IMR-90 (cell line): ENCODE results near the gene DENND1A. TPM values are rescaled to one million over a fixed set of nuclear protein-coding genes. Genes with fewer than 3 reads are reported as not detected.

Experiments used
- ATAC-seq: fragments of 200-7000 bp; cut with Tn5 transposase; 2 replicates; pipeline ENCODE4 v1.9.1; 2020; ENCODE audit warnings: low read depth, mild to moderate bottlenecking, moderate library complexity
- BruUV-seq: library from RNA; stranded (reverse); fragments of 400-500 nt; replicated peaks from 2 replicates; lab custom pipeline; 2021; lab: Mats Ljungman, UMichigan
- CTCF ChIA-PET: fragments of 300-600 bp; formaldehyde crosslinking; extraction: SDS; loops from one replicate; lab custom pipeline; 2021; ENCODE audit warnings: antibody characterized with exemption; lab: Yijun Ruan, JAX
- POLR2A ChIA-PET: fragments of 300-600 bp; sonication (Branson Sonifier 250); formaldehyde crosslinking; loops from one replicate; lab custom pipeline; 2022; ENCODE audit warnings: antibody characterized with exemption; ENCODE audit not compliant: unreplicated experiment; lab: Charles Lee
- DNase-seq: peaks from one replicate; pipeline ENCODE4 v3.0.0; 2013
- H2AFZ ChIP-seq: replicated peaks from 2 replicates; pipeline ENCODE3; 2013; ENCODE audit warnings: low read length, mild to moderate bottlenecking; ENCODE audit not compliant: poor library complexity
- H2AK5ac ChIP-seq: 2 replicates; pipeline ENCODE4 v1.6.1; 2013; ENCODE audit warnings: low read depth, low read length, inconsistent platforms
- H2AK9ac ChIP-seq: replicated peaks from 2 replicates; pipeline ENCODE3; 2013; ENCODE audit warnings: mild to moderate bottlenecking, low read depth, low read length, moderate library complexity; ENCODE audit not compliant: poor library complexity
- H2BK120ac ChIP-seq: 2 replicates; pipeline ENCODE4 v1.6.1; 2013; ENCODE audit warnings: low read depth, low read length, inconsistent platforms
- H2BK15ac ChIP-seq: 3 replicates; pipeline ENCODE4 v1.6.1; 2013; ENCODE audit warnings: low read depth, low read length, inconsistent platforms
- H2BK20ac ChIP-seq: 2 replicates; pipeline ENCODE4 v1.6.1; 2013; ENCODE audit warnings: low read depth, mild to moderate bottlenecking, inconsistent platforms, low read length, moderate library complexity
- H2BK5ac ChIP-seq: 2 replicates; pipeline ENCODE4 v1.6.1; 2013; ENCODE audit warnings: mild to moderate bottlenecking, low read depth, low read length, inconsistent platforms; ENCODE audit not compliant: poor library complexity, severe bottlenecking
- H3K14ac ChIP-seq: replicated peaks from 2 replicates; pipeline ENCODE4 v1.6.1; 2013; ENCODE audit warnings: low read depth, low read length, inconsistent platforms
- H3K18ac ChIP-seq: 2 replicates; pipeline ENCODE4 v1.6.1; 2013; ENCODE audit warnings: low read depth, low read length, control low read depth
- H3K23ac ChIP-seq: 2 replicates; pipeline ENCODE4 v1.6.1; 2013; ENCODE audit warnings: low read depth, low read length, inconsistent platforms
- H3K27ac ChIP-seq: 2 replicates; pipeline ENCODE4 v1.5.1; 2013; ENCODE audit warnings: mild to moderate bottlenecking, control low read depth, low read length; ENCODE audit not compliant: insufficient read depth
- H3K27me3 ChIP-seq: 2 replicates; pipeline ENCODE4 v1.6.1; 2013; ENCODE audit warnings: low read length; ENCODE audit not compliant: control insufficient read depth, insufficient read depth
- H3K36me3 ChIP-seq: 2 replicates; pipeline ENCODE4 v1.6.1; 2013; ENCODE audit warnings: low read length, mixed read lengths; ENCODE audit not compliant: control insufficient read depth, insufficient read depth
- H3K4ac ChIP-seq: 2 replicates; pipeline ENCODE4 v1.6.1; 2013; ENCODE audit warnings: low read depth, low read length, inconsistent platforms
- H3K4me1 ChIP-seq: 2 replicates; pipeline ENCODE4 v1.6.1; 2013; ENCODE audit warnings: low read length, mixed read lengths; ENCODE audit not compliant: control insufficient read depth, insufficient read depth
- H3K4me2 ChIP-seq: 2 replicates; pipeline ENCODE4 v1.6.1; 2013; ENCODE audit warnings: low read depth, mild to moderate bottlenecking, control low read depth, low read length, moderate library complexity
- H3K4me3 ChIP-seq: 2 replicates; pipeline ENCODE4 v1.5.1; 2013; ENCODE audit warnings: low read depth, mild to moderate bottlenecking, control low read depth, low read length, moderate library complexity; ENCODE audit not compliant: insufficient read depth
- H3K56ac ChIP-seq: 2 replicates; pipeline ENCODE4 v1.6.1; 2013; ENCODE audit warnings: low read length, inconsistent platforms; ENCODE audit not compliant: insufficient read depth; ENCODE audit errors: extremely low read depth
- H3K79me1 ChIP-seq, 2 experiments: 2 replicates each; pipeline ENCODE4 v1.6.1; 2013; ENCODE audit warnings: low read length in 2 of 2, inconsistent platforms in 1 of 2, low read depth in 1 of 2
- H3K9ac ChIP-seq: 2 replicates; pipeline ENCODE4 v1.6.1; 2013; ENCODE audit warnings: low read depth, low read length, control low read depth
- H3K9me1 ChIP-seq: 2 replicates; pipeline ENCODE4 v1.6.1; 2013; ENCODE audit warnings: low read length, inconsistent platforms; ENCODE audit not compliant: insufficient read depth
- H3K9me3 ChIP-seq: 2 replicates; pipeline ENCODE4 v1.6.1; 2013; ENCODE audit warnings: low read length; ENCODE audit not compliant: control insufficient read depth, insufficient read depth
- H4K20me1 ChIP-seq: 2 replicates; pipeline ENCODE4 v1.6.1; 2013; ENCODE audit warnings: low read length, inconsistent platforms; ENCODE audit not compliant: insufficient read depth
- H4K5ac ChIP-seq: 2 replicates; pipeline ENCODE4 v1.6.1; 2013; ENCODE audit warnings: mild to moderate bottlenecking, low read depth, low read length, control low read depth
- H4K8ac ChIP-seq, 2 experiments: 2 replicates each; pipeline ENCODE4 v1.6.1; 2013; ENCODE audit warnings: low read depth in 2 of 2, low read length in 2 of 2, control low read depth in 1 of 2, inconsistent platforms in 1 of 2
- H4K91ac ChIP-seq: 2 replicates; pipeline ENCODE4 v1.6.1; 2013; ENCODE audit warnings: low read depth, low read length, inconsistent platforms; ENCODE audit not compliant: insufficient read depth
- BHLHE40 ChIP-seq: fragments of 150-350 bp; IDR thresholded peaks from 2 replicates; pipeline ENCODE4 v1.6.1; 2016; ENCODE audit warnings: mild to moderate bottlenecking, low read depth, low read length
- CEBPB ChIP-seq: IDR thresholded peaks from 2 replicates; pipeline ENCODE4 v1.6.1; 2012; ENCODE audit warnings: low read depth, low read length, improper control_type of control experiment
- CHD1 ChIP-seq: IDR thresholded peaks from 2 replicates; pipeline ENCODE4 v1.6.1; 2012; ENCODE audit warnings: low read depth, low read length, improper control_type of control experiment
- ELK1 ChIP-seq: fragments of 150-350 bp; IDR thresholded peaks from 2 replicates; pipeline ENCODE4 v1.6.1; 2016; ENCODE audit warnings: low read depth, mild to moderate bottlenecking, low read length, moderate library complexity, borderline replicate concordance
- MAFK ChIP-seq: IDR thresholded peaks from 2 replicates; pipeline ENCODE4 v1.6.1; 2012; ENCODE audit warnings: low read depth, low read length, improper control_type of control experiment
- MAZ ChIP-seq: IDR thresholded peaks from 2 replicates; pipeline ENCODE4 v1.6.1; 2012; ENCODE audit warnings: low read depth, mild to moderate bottlenecking, low read length, improper control_type of control experiment, moderate library complexity, borderline replicate concordance
- MXI1 ChIP-seq: IDR thresholded peaks from 2 replicates; pipeline ENCODE4 v1.6.1; 2012; ENCODE audit warnings: low read depth, mild to moderate bottlenecking, low read length, moderate library complexity, borderline replicate concordance
- NFE2L2 ChIP-seq: fragments of 150-350 bp; IDR thresholded peaks from 2 replicates; pipeline ENCODE4 v1.6.1; 2016; ENCODE audit warnings: low read depth, mild to moderate bottlenecking, low read length
- POLR2A ChIP-seq: IDR thresholded peaks from 2 replicates; pipeline ENCODE4 v1.6.1; 2012; ENCODE audit warnings: mild to moderate bottlenecking, low read depth, low read length
- RCOR1 ChIP-seq: IDR thresholded peaks from 2 replicates; pipeline ENCODE4 v1.6.1; 2012; ENCODE audit warnings: mild to moderate bottlenecking, low read length, improper control_type of control experiment; ENCODE audit not compliant: insufficient replicate concordance
- RFX5 ChIP-seq: IDR thresholded peaks from 2 replicates; pipeline ENCODE4 v1.8.0; 2012; ENCODE audit warnings: low read depth, mild to moderate bottlenecking, low read length, moderate library complexity
- whole genome bisulfite sequencing, 2 experiments: methylation state at CpG; one replicate each; pipeline versions ENCODE4 v1.1.5 to v1.1.7; 2013; ENCODE audit warnings: missing lambda C conversion rate in 2 of 2; ENCODE audit not compliant: insufficient read length in 1 of 2; ENCODE audit errors: extremely low coverage in 2 of 2; 5-methylcytosine and 5-hydroxymethylcytosine counted together
- dilution Hi-C: fragments of 300-500 bp; cut with HindIII; formaldehyde crosslinking; loops from one replicate; pipeline ENCODE4 v1.14.3; 2018; ENCODE audit warnings: low sequenced_read_pairs; ENCODE audit not compliant: unreplicated experiment
- in situ Hi-C: fragments of 300-500 bp; cut with MboI; formaldehyde crosslinking; loops from 3 replicates; pipeline ENCODE4 v1.14.3; 2019; ENCODE audit warnings: low sequenced_read_pairs, inconsistent platforms, mixed read lengths
- intact Hi-C: fragments of 100-400 bp; cut with micrococcal nuclease; formaldehyde crosslinking; loops from 2 replicates; pipeline ENCODE4 v1.10.0; 2022
- polyA plus RNA-seq, 3 experiments: library from polyadenylated mRNA; depleted of rRNA; stranded (reverse); fragments of >200 nt; gene quantifications; 2 replicates each; pipeline ENCODE4 v1.2.3, GENCODE V29; 2012; ENCODE audit warnings: low replicate concordance in 1 of 3
- total RNA-seq: library from RNA; depleted of rRNA; stranded (reverse); fragments of >200 nt; gene quantifications from 2 replicates; pipeline ENCODE4 v1.2.3, GENCODE V29; 2012
- TF ChIP-seq, protein P1 (sequence below): fragments of 150-350 bp; IDR thresholded peaks from 2 replicates; pipeline ENCODE4 v1.6.1; 2017; ENCODE audit warnings: mild to moderate bottlenecking, antibody characterized with exemption, low read length, low read depth

DENND1A gene
- total and polyA plus RNA-seq, 2 of the 4 experiments (the other 2 are of a cell fraction): 21.4 to 27.6 TPM

DNA sequence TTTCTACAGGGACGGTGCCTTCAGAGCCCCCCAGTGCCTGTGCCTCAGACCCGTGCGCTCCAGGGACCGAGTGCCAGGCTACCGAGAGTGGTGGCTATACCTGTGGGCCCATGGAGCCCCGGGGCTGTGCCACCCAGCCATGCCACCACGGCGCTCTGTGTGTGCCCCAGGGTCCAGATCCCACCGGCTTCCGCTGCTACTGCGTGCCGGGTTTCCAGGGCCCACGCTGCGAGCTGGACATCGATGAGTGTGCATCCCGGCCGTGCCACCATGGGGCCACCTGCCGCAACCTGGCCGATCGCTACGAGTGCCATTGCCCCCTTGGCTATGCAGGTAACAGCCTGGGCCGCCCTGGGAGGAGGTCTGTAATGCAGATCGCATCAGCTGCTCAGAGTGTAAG is 567.1 kb downstream of the DENND1A start:
- ATAC-seq (no peak), DNase-seq (no peak)
- Histone ChIP-seq H3K4me2 (no peak overlapping the region), H3K14ac (no peak overlapping the region), H3K23ac (no peak overlapping the region), H3K27me3 (peaks cover 8% of the 10 kb centered on the region; the same call in 1 of the 2 replicates), H3K4ac (no peak overlapping the region), H3K4me3 (no peak overlapping the region), H3K56ac (no peak overlapping the region), H3K9ac (no peak overlapping the region), H4K20me1 (no peaks in the 10 kb centered on the region), H2BK20ac (no peak overlapping the region), H3K18ac (no peak overlapping the region), H3K36me3 (no peaks in the 10 kb centered on the region), H2AK9ac (no peak overlapping the region), H2AK5ac (no peak overlapping the region), H3K79me1 (no peaks in the 10 kb centered on the region), H2BK15ac (no peak overlapping the region), H2AFZ (no peak overlapping the region), H4K91ac (no peak overlapping the region), H2BK5ac (no peak overlapping the region), H3K27ac (no peak overlapping the region), H3K9me1 (no peaks in the 10 kb centered on the region), H2BK120ac (no peak overlapping the region), H4K8ac (no peak overlapping the region), H3K9me3 (no peaks in the 10 kb centered on the region), H3K4me1 (peaks cover 11% of the 10 kb centered on the region; the same call in 1 of the 2 replicates), H4K5ac (no peak overlapping the region)
- intact Hi-C loops: no loop called here
- ChIA-PET CTCF (interaction anchor here (0.6 kb wide), 1 partner anchor 22 kb away, joined by 5 read pairs; no protein-coding TSS in a partner anchor), POLR2A (no interaction called here)
- no TSS peak for BruUV-seq
- WGBS, 2 experiments: 81% methylated on average over 9 of the region's 23 CpGs; no CpG with 5 or more reads in 1 of the 2 experiments
- in situ Hi-C loops: no loop called here
- TF ChIP-seq NFE2L2 (no peak), ELK1 (no peak), MAZ (no peak), MAFK (no peak), MXI1 (no peak), CHD1 (no peak), BHLHE40 (no peak), CEBPB (no peak), POLR2A (no peak), RCOR1 (no peak), RFX5 (no peak)
- TF ChIP-seq, protein P1, sequence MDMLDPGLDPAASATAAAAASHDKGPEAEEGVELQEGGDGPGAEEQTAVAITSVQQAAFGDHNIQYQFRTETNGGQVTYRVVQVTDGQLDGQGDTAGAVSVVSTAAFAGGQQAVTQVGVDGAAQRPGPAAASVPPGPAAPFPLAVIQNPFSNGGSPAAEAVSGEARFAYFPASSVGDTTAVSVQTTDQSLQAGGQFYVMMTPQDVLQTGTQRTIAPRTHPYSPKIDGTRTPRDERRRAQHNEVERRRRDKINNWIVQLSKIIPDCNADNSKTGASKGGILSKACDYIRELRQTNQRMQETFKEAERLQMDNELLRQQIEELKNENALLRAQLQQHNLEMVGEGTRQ: no peak
- dilution Hi-C loops: no loop called here
